Astrocyte (in vitro differentiated cells and primary cell): ENCODE measurements around the gene DNAJC27. TPM values are rescaled to one million over a fixed set of nuclear protein-coding genes. Genes with fewer than 3 reads are reported as not detected.
A peak's percentile ranks its signal among the peaks of the same experiment; 100 is the strongest.

Source experiments
- DNase-seq: peaks from one replicate; pipeline ENCODE4 v3.0.0-alpha.2; 2010; ENCODE audit warnings: low read depth
- FAIRE-seq: peaks from 2 replicates; lab custom pipeline; 2011; peaks lifted over from hg19 to GRCh38; lab: Jason Lieb, UNC
- H2AFZ ChIP-seq: 2 replicates; pipeline ENCODE4 v1.6.0; 2012; ENCODE audit warnings: low read depth, low read length, inconsistent platforms
- H3K27ac ChIP-seq: 2 replicates; pipeline ENCODE4 v1.5.1; 2011; ENCODE audit warnings: low read depth, low read length, inconsistent platforms
- H3K27me3 ChIP-seq: 2 replicates; pipeline ENCODE4 v1.6.0; 2011; ENCODE audit warnings: low read length, inconsistent platforms; ENCODE audit not compliant: insufficient read depth
- H3K36me3 ChIP-seq: 2 replicates; pipeline ENCODE4 v1.5.1; 2011; ENCODE audit warnings: low read length, inconsistent platforms; ENCODE audit not compliant: insufficient read depth
- H3K4me1 ChIP-seq: 2 replicates; pipeline ENCODE4 v1.5.1; 2011; ENCODE audit warnings: low read length, inconsistent platforms; ENCODE audit not compliant: insufficient read depth
- H3K4me2 ChIP-seq: 2 replicates; pipeline ENCODE4 v1.6.0; 2012; ENCODE audit warnings: low read length, inconsistent platforms
- H3K4me3 ChIP-seq: 2 replicates; pipeline ENCODE4 v1.5.1; 2011; ENCODE audit warnings: low read depth, mild to moderate bottlenecking, low read length, inconsistent platforms; ENCODE audit not compliant: insufficient read depth
- H3K79me2 ChIP-seq: 2 replicates; pipeline ENCODE4 v1.6.0; 2012; ENCODE audit warnings: mild to moderate bottlenecking, low read length, inconsistent platforms; ENCODE audit not compliant: insufficient read depth
- H3K9ac ChIP-seq: 2 replicates; pipeline ENCODE4 v1.6.0; 2012; ENCODE audit warnings: mild to moderate bottlenecking, low read length, inconsistent platforms
- H3K9me3 ChIP-seq: 2 replicates; pipeline ENCODE4 v1.5.1; 2012; ENCODE audit warnings: low read depth, mild to moderate bottlenecking, low read length, inconsistent platforms; ENCODE audit not compliant: insufficient read depth
- H4K20me1 ChIP-seq: 2 replicates; pipeline ENCODE4 v1.6.0; 2012; ENCODE audit warnings: low read length, inconsistent platforms; ENCODE audit not compliant: insufficient read depth
- H3K27ac Mint-ChIP-seq: one replicate; pipeline ENCODE4 v1.8.0; 2021; ENCODE audit warnings: mild to moderate bottlenecking, mixed read lengths; ENCODE audit not compliant: unreplicated experiment
- H3K27me3 Mint-ChIP-seq: one replicate; pipeline ENCODE4 v1.8.0; 2021; ENCODE audit warnings: low read depth, mixed read lengths; ENCODE audit not compliant: unreplicated experiment
- H3K36me3 Mint-ChIP-seq: one replicate; pipeline ENCODE4 v1.8.0; 2021; ENCODE audit warnings: low read depth, mixed read lengths; ENCODE audit not compliant: unreplicated experiment
- H3K4me1 Mint-ChIP-seq: one replicate; pipeline ENCODE4 v1.8.0; 2021; ENCODE audit warnings: low read depth, mixed read lengths; ENCODE audit not compliant: unreplicated experiment
- H3K4me3 Mint-ChIP-seq: one replicate; pipeline ENCODE4 v1.8.0; 2021; ENCODE audit warnings: mild to moderate bottlenecking, moderate library complexity, mixed read lengths; ENCODE audit not compliant: unreplicated experiment
- H3K9me3 Mint-ChIP-seq: one replicate; pipeline ENCODE4 v1.8.0; 2021; ENCODE audit warnings: mild to moderate bottlenecking, mixed read lengths; ENCODE audit not compliant: unreplicated experiment
- CTCF ChIP-seq: IDR thresholded peaks from 2 replicates; pipeline ENCODE4 v1.5.1; 2011; ENCODE audit warnings: low read depth, mild to moderate bottlenecking, inconsistent platforms, low read length, moderate library complexity; ENCODE audit not compliant: insufficient read depth
- EZH2 ChIP-seq: IDR thresholded peaks from 2 replicates; pipeline ENCODE4 v1.6.1; 2012; ENCODE audit warnings: mild to moderate bottlenecking, low read length, inconsistent platforms; ENCODE audit not compliant: insufficient read depth
- total RNA-seq: library from RNA; stranded (reverse); gene quantifications from 2 replicates; pipeline ENCODE4 v1.2.1, GENCODE V29; 2021

Gene DNAJC27
- total RNA-seq, 1 donor from 2014 or later, result 3.5 TPM

- no peaks in the 10 kb centered on the region for H3K79me2 ChIP-seq
- no peak overlapping the region for H3K27ac ChIP-seq
- no peak overlapping the region for H3K9ac ChIP-seq
- no peaks in the 10 kb centered on the region for H3K4me1 ChIP-seq
- no peaks in the 10 kb centered on the region for H3K36me3 ChIP-seq
- DNase-seq (no peak), FAIRE-seq (no peak)
- Mint-ChIP-seq H3K9me3 (peaks cover 7% of the 10 kb centered on the region), H3K4me1 (peaks cover 5% of the 10 kb centered on the region), H3K27ac (no peak overlapping the region), H3K36me3 (peaks cover 10% of the 10 kb centered on the region), H3K27me3 (no peaks in the 10 kb centered on the region), H3K4me3 (no peak overlapping the region)
- H3K9me3 ChIP-seq, result no peaks in the 10 kb centered on the region
- H3K27me3 ChIP-seq, result no peaks in the 10 kb centered on the region
- peaks cover 15% of the 10 kb centered on the region for H4K20me1 ChIP-seq
- no peak overlapping the region for H3K4me2 ChIP-seq
- TF ChIP-seq CTCF, result no peak
- TF ChIP-seq EZH2, result no peak
- no peak overlapping the region for H2AFZ ChIP-seq
- H3K4me3 ChIP-seq, result no peak overlapping the region
These were observed 63.3 kb downstream of the DNAJC27 start for GRCh38 chr2:24908461-24908901.

GRCh38 chr2:24907116-24907515 is 64.6 kb downstream of the DNAJC27 start:
- DNase-seq, result no peak
- no peaks in the 10 kb centered on the region for H3K9me3 ChIP-seq
- no peak overlapping the region for H3K27ac ChIP-seq
- FAIRE-seq, result no peak
- Mint-ChIP-seq H3K27me3 (no peaks in the 10 kb centered on the region), H3K4me3 (no peak overlapping the region), H3K27ac (peak overlapping the region; percentile 56), H3K36me3 (peaks cover 17% of the 10 kb centered on the region), H3K9me3 (peaks cover 7% of the 10 kb centered on the region), H3K4me1 (peaks cover 5% of the 10 kb centered on the region)
- H4K20me1 ChIP-seq, result peaks cover 7% of the 10 kb centered on the region
- no peaks in the 10 kb centered on the region for H3K79me2 ChIP-seq
- no peak overlapping the region for H3K4me3 ChIP-seq
- no peaks in the 10 kb centered on the region for H3K4me1 ChIP-seq
- TF ChIP-seq CTCF (no peak), EZH2 (no peak)
- no peaks in the 10 kb centered on the region for H3K27me3 ChIP-seq
- no peak overlapping the region for H3K4me2 ChIP-seq
- H3K36me3 ChIP-seq, result no peaks in the 10 kb centered on the region
- H3K9ac ChIP-seq, result no peak overlapping the region
- no peak overlapping the region for H2AFZ ChIP-seq

- H2AFZ ChIP-seq, result no peak overlapping the region
- H3K9me3 Mint-ChIP-seq, result peaks cover 4% of the 10 kb centered on the region
- peaks cover 7% of the 10 kb centered on the region for H4K20me1 ChIP-seq
- no peak overlapping the region for H3K27ac ChIP-seq
- peaks cover 5% of the 10 kb centered on the region for H3K4me1 Mint-ChIP-seq
- H3K27me3 Mint-ChIP-seq, result no peaks in the 10 kb centered on the region
- no peak for FAIRE-seq
- no peaks in the 10 kb centered on the region for H3K4me1 ChIP-seq
- H3K36me3 Mint-ChIP-seq, result peaks cover 17% of the 10 kb centered on the region
- H3K79me2 ChIP-seq, result no peaks in the 10 kb centered on the region
- no peak overlapping the region for H3K27ac Mint-ChIP-seq
- H3K9ac ChIP-seq, result no peak overlapping the region
- no peaks in the 10 kb centered on the region for H3K27me3 ChIP-seq
- H3K4me3 ChIP-seq, result no peak overlapping the region
- DNase-seq, result no peak
- H3K36me3 ChIP-seq, result no peaks in the 10 kb centered on the region
- H3K4me3 Mint-ChIP-seq, result no peak overlapping the region
- H3K9me3 ChIP-seq, result no peaks in the 10 kb centered on the region
- no peak overlapping the region for H3K4me2 ChIP-seq
- no peak for TF ChIP-seq CTCF
- no peak for TF ChIP-seq EZH2
These were observed 65.3 kb downstream of the DNAJC27 start for GRCh38 chr2:24906466-24906865.
